Kidney (tissue), 14 donors: ENCODE results near the gene CDKL1. TPM values are rescaled to one million over a fixed set of nuclear protein-coding genes. Genes with fewer than 3 reads are reported as not detected.

ENCODE experiments used
- DNase-seq, 5 donors: peaks; one replicate each; pipeline ENCODE4 v3.0.0-alpha.2; 2013 to 2020
- FAIRE-seq: peaks from 2 replicates; lab custom pipeline; 2012; peaks lifted over from hg19 to GRCh38; lab: Jason Lieb, UNC
- H3K27ac ChIP-seq, 2 donors: one replicate each; pipeline ENCODE4 v1.7.0; 2013; ENCODE audit warnings: low read depth in 2 of 2, low read length in 2 of 2, inconsistent platforms in 1 of 2
- H3K27me3 ChIP-seq: one replicate; pipeline ENCODE4 v1.7.1; 2013; ENCODE audit warnings: low read length, inconsistent platforms; ENCODE audit not compliant: control insufficient read depth, insufficient read depth
- H3K36me3 ChIP-seq, 3 donors: one replicate each; pipeline versions ENCODE4 v1.7.0 to v1.7.1; 2013; ENCODE audit warnings: low read length in 3 of 3, control low read depth in 1 of 3, inconsistent platforms in 1 of 3; ENCODE audit not compliant: insufficient read depth in 3 of 3, control insufficient read depth in 2 of 3
- H3K4me1 ChIP-seq, 3 donors: one replicate each; pipeline versions ENCODE4 v1.7.0 to v1.7.1; 2013; ENCODE audit warnings: low read length in 3 of 3, inconsistent platforms in 1 of 3, low read depth in 1 of 3; ENCODE audit not compliant: control insufficient read depth in 2 of 3, insufficient read depth in 2 of 3
- H3K4me3 ChIP-seq, 3 donors: one replicate each; pipeline versions ENCODE4 v1.7.0 to v1.8.1; 2013; ENCODE audit warnings: low read length in 3 of 3, control low read depth in 1 of 3, inconsistent platforms in 1 of 3
- H3K9ac ChIP-seq, 3 donors: one replicate each; pipeline versions ENCODE4 v1.7.0 to v1.7.1; 2013; ENCODE audit warnings: low read length in 3 of 3, control low read depth in 1 of 3, inconsistent platforms in 1 of 3
- H3K9me3 ChIP-seq, 3 donors: one replicate each; pipeline versions ENCODE4 v1.7.0 to v1.7.1; 2013; ENCODE audit warnings: low read length in 3 of 3, control low read depth in 1 of 3, inconsistent platforms in 1 of 3; ENCODE audit not compliant: control insufficient read depth in 2 of 3, insufficient read depth in 1 of 3
- intact Hi-C: fragments of 100-400 bp; cut with DNase I; formaldehyde crosslinking; loops from one replicate; pipeline ENCODE4 v1.11.1; 2022
- polyA plus RNA-seq: library from polyadenylated mRNA; stranded (reverse); fragments of 350-450 nt; fragmentation: Illumina TruSeq; extraction: RNeasy Lipid Tissue Mini Kit (QIAGEN cat#74804); gene quantifications from one replicate; pipeline ENCODE4 v1.2.3, GENCODE V29; 2014; ENCODE audit warnings: low read depth, low replicate concordance; ENCODE audit not compliant: insufficient read depth
- total RNA-seq: library from RNA; stranded (reverse); fragmentation: NEBNext Ultra II Directional; extraction: Animal tissue kit (Norgen Biotek cat#: 25700); gene quantifications from one replicate; pipeline ENCODE4 v1.2.1, GENCODE V29; 2021
- TF ChIP-seq, protein P1 (sequence below): IDR thresholded peaks from 3 replicates; pipeline ENCODE4 v1.5.1; 2012; ENCODE audit warnings: mild to moderate bottlenecking, moderate library complexity, borderline replicate concordance; ENCODE audit not compliant: insufficient read depth; ENCODE audit errors: extremely low read depth
- donor health status: control.
- donor health status: control.
- donor health status: control.
- donor health status: control.
- donor health status: control.
- donor health status: DM: yes; HTN: yes; CAD: no.
- donor health status: Normal renal cell carcinoma (clear cell type).

CDKL1 gene
- total and polyA plus RNA-seq, 2 donors from 2014 or later = 17.9 to 60.0 TPM

DNA sequence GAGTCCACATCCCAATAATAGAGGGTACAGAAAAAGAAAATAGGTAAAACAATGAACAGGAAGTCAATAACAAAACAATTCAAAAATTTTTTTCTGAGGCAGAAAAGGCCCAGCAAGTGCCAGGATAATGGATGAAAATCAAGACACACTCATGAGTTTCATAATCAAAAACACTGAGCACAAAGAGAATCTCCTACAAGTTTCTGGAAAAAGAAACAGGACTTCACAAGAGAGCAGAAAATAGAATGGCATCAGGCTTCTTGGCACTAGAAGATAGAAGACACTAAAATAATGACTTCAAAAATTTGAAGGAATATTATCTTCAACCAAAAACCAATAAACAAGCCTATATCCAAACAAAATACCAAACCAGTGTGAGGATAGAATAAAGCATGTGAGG, 47.7 kb downstream of the CDKL1 start:
- no peak overlapping the region for H3K9ac ChIP-seq
- H3K4me1 ChIP-seq = peaks cover 2 to 13% (median 3%) of the 10 kb centered on the region in 3 donors
- H3K9me3 ChIP-seq = no peaks in the 10 kb centered on the region
- no peaks in the 10 kb centered on the region for H3K36me3 ChIP-seq
- H3K27ac ChIP-seq = no peak overlapping the region
- DNase-seq (no peak), FAIRE-seq (no peak)
- intact Hi-C loops = no loop called here
- TF ChIP-seq, protein P1, sequence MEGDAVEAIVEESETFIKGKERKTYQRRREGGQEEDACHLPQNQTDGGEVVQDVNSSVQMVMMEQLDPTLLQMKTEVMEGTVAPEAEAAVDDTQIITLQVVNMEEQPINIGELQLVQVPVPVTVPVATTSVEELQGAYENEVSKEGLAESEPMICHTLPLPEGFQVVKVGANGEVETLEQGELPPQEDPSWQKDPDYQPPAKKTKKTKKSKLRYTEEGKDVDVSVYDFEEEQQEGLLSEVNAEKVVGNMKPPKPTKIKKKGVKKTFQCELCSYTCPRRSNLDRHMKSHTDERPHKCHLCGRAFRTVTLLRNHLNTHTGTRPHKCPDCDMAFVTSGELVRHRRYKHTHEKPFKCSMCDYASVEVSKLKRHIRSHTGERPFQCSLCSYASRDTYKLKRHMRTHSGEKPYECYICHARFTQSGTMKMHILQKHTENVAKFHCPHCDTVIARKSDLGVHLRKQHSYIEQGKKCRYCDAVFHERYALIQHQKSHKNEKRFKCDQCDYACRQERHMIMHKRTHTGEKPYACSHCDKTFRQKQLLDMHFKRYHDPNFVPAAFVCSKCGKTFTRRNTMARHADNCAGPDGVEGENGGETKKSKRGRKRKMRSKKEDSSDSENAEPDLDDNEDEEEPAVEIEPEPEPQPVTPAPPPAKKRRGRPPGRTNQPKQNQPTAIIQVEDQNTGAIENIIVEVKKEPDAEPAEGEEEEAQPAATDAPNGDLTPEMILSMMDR = no peak
- no peak overlapping the region for H3K4me3 ChIP-seq
- no peaks in the 10 kb centered on the region for H3K27me3 ChIP-seq

DNA sequence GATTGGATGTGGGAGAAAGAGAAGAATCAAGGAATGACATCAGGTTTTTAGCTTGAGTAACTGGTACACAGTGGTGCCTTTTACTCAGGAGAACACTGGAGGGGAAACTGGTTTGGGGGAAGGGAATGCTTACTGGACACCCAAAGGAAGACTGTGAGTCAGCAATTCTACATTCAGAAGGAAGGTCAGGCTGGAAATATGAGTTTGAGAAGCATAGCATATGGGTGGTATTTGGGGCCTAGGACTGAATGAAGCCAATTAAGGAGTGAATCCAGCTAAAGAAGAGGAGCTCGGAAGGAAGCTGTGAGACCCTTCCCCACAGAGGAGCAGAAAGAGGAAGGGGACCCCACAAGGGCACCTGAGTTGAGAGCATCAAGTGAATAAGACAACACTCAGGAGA, 49.2 kb downstream of the CDKL1 start:
- DNase-seq = no peak
- H3K9ac ChIP-seq = no peak overlapping the region
- intact Hi-C loops = no loop called here
- H3K27me3 ChIP-seq = no peaks in the 10 kb centered on the region
- H3K36me3 ChIP-seq = peaks cover 0 to 4% (median 0%) of the 10 kb centered on the region in 3 donors
- H3K27ac ChIP-seq = peak overlapping the region in 1 of 2 donors; percentile 29
- H3K4me3 ChIP-seq = no peak overlapping the region
- no peak for FAIRE-seq
- TF ChIP-seq, protein P1 = no peak
- H3K4me1 ChIP-seq = peaks cover 3 to 13% (median 6%) of the 10 kb centered on the region in 3 donors
- no peaks in the 10 kb centered on the region for H3K9me3 ChIP-seq

DNA sequence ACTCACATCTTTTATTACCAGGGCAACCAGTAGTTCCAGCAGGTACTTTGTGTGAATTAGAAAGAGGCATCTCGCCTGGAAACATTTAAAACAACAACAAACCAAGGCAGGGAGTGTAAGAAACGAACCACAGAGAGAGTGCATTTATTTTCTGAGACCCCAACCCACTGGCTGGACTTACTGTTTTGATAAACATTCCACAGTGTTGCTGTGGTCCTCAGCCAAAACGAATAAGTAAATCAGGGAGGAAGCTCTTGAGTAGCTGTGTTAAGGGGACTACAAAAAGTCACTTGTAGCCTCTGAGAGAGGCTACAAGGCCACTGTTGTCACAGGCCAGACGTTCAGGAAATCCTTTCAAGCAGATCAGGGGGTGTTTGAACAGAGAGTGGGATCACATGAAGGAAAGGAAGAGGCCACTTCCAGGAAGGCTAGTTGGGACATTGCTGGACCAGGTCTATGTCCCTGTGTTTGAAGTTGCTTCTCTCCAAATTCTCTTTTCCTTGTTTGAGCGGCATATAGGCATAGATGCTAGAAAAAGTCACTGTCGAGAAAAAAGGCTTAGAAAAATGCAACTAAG, 50.7 kb downstream of the CDKL1 start:
- Histone ChIP-seq H3K4me3 (no peak overlapping the region), H3K27me3 (no peaks in the 10 kb centered on the region), H3K4me1 (peaks cover 3 to 13% (median 6%) of the 10 kb centered on the region in 3 donors), H3K27ac (no peak overlapping the region), H3K9ac (no peak overlapping the region), H3K9me3 (no peaks in the 10 kb centered on the region), H3K36me3 (peaks cover 0 to 4% (median 0%) of the 10 kb centered on the region in 3 donors)
- TF ChIP-seq, protein P1 = no peak
- intact Hi-C loops = no loop called here
- DNase-seq (peak in 2 of 5 donors; percentile 56 to 87), FAIRE-seq (no peak)
